ENCODE data around the gene JMY.

GRCh38 chr5:79225441-79225840, 10.5 kb upstream of the JMY start:
- TF ChIP-seq CTCF (IDR thresholded peaks at IDR 0.05; ENCODE audit: control extremely low read depth in 1 of 3, insufficient read depth in 1 of 3, low read depth in 1 of 3, low read length in 3 of 3) (no peak), JUN (IDR thresholded peaks at IDR 0.05; ENCODE audit: low read depth, low read length) (no peak), MAX (IDR thresholded peaks at IDR 0.05) (no peak), PHF8 (conservative IDR thresholded peaks at IDR 0.05; ENCODE audit: low read depth, low read length) (no peak), BCL11A (IDR thresholded peaks at IDR 0.05; ENCODE audit: low read depth in 2 of 2, low read length in 2 of 2) (no peak), EZH2 (IDR thresholded peaks at IDR 0.05; ENCODE audit: low read depth, low read length, severe bottlenecking) (no peak), POU5F1 (IDR thresholded peaks at IDR 0.05; ENCODE audit: low read depth, low read length) (no peak), POLR2A (IDR thresholded peaks at IDR 0.05; ENCODE audit: control extremely low read depth in 1 of 2, low read depth in 2 of 2, low read length in 2 of 2) (no peak), YY1 (IDR thresholded peaks at IDR 0.05; ENCODE audit: low read depth, low read length) (no peak), ATF3 (IDR thresholded peaks at IDR 0.05; ENCODE audit: insufficient read depth, low read depth, low read length) (no peak), RAD21 (IDR thresholded peaks at IDR 0.05 in 1 of 2, conservative IDR thresholded peaks at IDR 0.05 in 1 of 2; ENCODE audit: low read depth in 2 of 2, low read length in 2 of 2) (no peak), USF2 (IDR thresholded peaks at IDR 0.05; ENCODE audit: low read length) (no peak), POLR2AphosphoS5 (IDR thresholded peaks at IDR 0.05; ENCODE audit: low read depth, low read length) (no peak)
